LNCaP clone FGC (cell line): ENCODE results near the gene TAB3.

ENCODE experiments used
- DNase-seq: peaks from one replicate; pipeline ENCODE4 v3.0.0-alpha.2; 2011; ENCODE audit warnings: low read depth
- H3K4me3 ChIP-seq: 2 replicates; pipeline ENCODE4 v1.5.1; 2011; ENCODE audit warnings: mild to moderate bottlenecking, low read depth, low read length, control low read depth
- TF ChIP-seq, protein P1 (sequence below): IDR thresholded peaks from 2 replicates; pipeline ENCODE4 v1.5.1; 2012; ENCODE audit warnings: mild to moderate bottlenecking; ENCODE audit not compliant: control insufficient read depth, insufficient read depth; ENCODE audit errors: extremely low read depth

TAB3 gene

DNA sequence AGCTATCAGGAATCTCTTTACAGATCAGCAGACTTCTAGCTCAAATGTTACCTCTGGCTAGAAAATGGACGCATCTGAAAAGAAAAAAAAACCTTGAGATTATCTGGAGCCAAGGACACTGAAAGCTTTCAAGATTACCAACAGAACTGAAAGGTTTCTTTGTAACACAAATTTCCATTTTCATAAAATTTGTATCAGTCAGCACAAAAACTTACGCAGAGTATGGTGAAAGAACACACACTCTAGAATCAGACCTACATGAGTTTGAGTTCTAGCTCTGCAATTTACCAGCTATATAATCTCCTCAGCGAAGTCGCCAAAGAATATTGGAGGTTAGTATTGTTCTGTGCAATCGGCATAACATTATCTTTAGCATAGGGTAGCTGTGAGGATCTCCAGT lies 1.8 kb downstream of the TAB3 start:
- TF ChIP-seq, protein P1, sequence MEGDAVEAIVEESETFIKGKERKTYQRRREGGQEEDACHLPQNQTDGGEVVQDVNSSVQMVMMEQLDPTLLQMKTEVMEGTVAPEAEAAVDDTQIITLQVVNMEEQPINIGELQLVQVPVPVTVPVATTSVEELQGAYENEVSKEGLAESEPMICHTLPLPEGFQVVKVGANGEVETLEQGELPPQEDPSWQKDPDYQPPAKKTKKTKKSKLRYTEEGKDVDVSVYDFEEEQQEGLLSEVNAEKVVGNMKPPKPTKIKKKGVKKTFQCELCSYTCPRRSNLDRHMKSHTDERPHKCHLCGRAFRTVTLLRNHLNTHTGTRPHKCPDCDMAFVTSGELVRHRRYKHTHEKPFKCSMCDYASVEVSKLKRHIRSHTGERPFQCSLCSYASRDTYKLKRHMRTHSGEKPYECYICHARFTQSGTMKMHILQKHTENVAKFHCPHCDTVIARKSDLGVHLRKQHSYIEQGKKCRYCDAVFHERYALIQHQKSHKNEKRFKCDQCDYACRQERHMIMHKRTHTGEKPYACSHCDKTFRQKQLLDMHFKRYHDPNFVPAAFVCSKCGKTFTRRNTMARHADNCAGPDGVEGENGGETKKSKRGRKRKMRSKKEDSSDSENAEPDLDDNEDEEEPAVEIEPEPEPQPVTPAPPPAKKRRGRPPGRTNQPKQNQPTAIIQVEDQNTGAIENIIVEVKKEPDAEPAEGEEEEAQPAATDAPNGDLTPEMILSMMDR = no peak
- DNase-seq = no peak
- H3K4me3 ChIP-seq = peak overlapping the region; percentile 64

DNA sequence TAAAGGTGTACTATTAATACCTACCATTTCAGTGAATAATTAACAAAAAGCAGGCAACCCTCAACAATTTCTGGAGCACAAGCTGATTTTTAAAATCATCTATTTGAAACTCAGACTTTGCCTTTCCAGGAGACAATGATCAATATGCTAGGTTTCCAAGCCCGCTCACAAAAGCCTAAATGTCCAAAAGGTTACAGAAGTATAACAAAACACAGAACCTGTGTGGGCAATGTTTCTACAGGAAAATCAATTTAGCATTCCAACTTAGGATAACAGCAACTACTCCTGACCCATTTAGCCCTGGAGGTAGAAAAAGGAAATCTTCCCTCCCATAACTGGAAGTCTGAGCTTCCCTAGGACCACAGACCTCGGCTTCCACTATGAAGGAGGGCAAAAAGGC lies 3.9 kb downstream of the TAB3 start:
- no peak overlapping the region for H3K4me3 ChIP-seq
- TF ChIP-seq, protein P1 = no peak
- DNase-seq = no peak

DNA sequence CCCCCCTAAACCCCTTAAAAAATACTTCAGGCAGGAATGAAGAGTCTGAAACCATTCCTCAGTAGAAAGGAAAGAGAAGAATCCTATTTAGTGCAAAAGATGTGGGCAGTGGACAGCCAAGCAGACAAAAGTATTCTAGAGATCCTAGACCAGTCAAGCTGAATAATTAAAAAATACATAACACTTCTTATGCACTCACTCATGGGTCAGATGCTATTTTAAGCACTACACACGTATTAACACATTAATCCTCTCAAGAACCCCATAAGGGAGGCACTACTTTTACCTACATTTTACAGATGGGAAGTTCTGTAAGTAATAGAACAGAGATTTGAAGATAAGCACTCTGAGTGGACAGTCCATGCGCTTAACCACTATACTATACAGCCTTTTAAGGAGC lies 5.9 kb downstream of the TAB3 start:
- TF ChIP-seq, protein P1 = no peak
- H3K4me3 ChIP-seq = no peak overlapping the region

DNA sequence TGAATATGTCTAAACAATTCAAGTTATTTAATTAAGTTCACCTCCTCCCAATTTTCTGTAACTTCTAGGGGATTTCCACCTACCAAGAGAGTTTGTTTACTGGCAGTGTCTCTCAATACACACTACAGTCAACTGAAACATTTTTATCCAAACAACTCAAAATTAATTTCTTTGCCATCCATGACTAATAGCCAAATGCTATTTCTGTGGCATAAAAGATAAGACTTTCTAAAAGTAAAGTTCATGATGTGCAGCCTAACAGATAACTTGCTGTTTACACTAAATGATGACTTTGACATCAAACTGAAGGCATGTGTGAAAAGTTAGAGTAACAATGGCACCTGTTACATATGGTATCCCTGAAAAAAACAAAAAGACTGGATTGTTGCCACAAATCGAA lies 7.3 kb downstream of the TAB3 start:
- no peak overlapping the region for H3K4me3 ChIP-seq
- DNase-seq = no peak
- TF ChIP-seq, protein P1 = no peak

More for the DNA sequence above, 5.9 kb downstream of the TAB3 start:
- DNase-seq = no peak

DNA sequence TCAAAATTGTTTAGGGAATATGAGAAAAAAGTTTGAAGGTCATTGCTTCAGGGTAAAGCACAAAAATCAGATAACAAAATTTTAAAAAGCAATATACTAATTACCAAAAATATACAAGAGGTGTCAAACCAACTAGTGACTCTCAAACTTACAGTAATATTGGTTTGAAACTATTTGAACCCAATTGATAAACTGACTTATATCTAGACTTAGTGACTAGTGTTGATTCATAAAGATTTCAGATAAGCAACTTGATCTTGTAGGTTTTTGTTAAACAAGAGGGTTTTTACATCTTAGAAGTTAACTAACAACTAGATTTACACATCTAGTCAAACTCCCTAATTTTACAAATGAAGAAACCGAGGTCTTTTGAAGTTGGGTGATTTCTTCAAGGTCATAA lies 7.7 kb downstream of the TAB3 start:
- H3K4me3 ChIP-seq = no peak overlapping the region
- TF ChIP-seq, protein P1 = no peak
- DNase-seq = no peak

DNA sequence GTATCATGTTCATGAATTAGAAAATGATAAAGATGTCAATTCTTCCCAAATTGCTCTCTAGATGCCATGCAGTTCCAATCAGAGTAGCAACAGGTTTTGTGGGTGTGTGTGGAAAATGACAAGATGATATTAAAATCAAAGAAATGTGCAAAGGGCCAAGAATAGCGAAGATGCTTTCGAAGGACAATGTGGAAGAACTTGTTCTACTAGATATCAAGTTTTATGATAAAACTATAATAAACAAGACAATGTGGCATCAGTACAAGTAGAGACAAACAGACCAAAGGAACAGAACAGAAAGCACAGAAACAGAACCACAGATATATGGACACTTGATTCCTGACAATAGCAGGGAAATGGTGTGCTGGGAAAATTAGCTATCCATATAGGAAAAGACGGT lies 9.0 kb downstream of the TAB3 start:
- peak overlapping the region; percentile 27 for H3K4me3 ChIP-seq
- peak; percentile 59 for DNase-seq
- TF ChIP-seq, protein P1 = no peak

DNA sequence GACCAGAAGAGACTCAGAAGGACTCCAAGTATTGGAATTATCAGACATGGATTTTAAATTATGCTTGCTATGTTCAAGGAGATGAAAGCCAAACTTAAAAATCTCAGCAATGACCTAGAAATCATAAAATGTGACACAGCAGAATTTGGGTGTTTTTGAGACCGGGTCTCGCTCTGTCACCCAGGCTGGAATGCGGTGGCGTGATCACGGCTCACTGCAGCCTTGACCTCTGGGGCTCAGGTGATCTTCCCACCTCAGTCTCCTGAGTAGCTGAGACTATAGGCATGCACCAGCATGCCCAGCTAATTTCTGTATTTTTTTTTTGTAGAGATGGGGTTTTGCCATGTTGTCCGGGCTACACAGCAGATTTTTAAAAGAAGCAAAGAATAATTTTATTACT lies 12.7 kb downstream of the TAB3 start:
- no peak overlapping the region for H3K4me3 ChIP-seq
- TF ChIP-seq, protein P1 = no peak
- DNase-seq = no peak
